NCI-H2171 treated with DMSO at 0.1 percent for 48 hours (cell line): ENCODE results near the gene ANAPC13.

Experiments used
- DNase-seq: peaks from one replicate; lab custom pipeline; 2025; lab: John Stamatoyannopoulos, UW

The ANAPC13 gene

DNA sequence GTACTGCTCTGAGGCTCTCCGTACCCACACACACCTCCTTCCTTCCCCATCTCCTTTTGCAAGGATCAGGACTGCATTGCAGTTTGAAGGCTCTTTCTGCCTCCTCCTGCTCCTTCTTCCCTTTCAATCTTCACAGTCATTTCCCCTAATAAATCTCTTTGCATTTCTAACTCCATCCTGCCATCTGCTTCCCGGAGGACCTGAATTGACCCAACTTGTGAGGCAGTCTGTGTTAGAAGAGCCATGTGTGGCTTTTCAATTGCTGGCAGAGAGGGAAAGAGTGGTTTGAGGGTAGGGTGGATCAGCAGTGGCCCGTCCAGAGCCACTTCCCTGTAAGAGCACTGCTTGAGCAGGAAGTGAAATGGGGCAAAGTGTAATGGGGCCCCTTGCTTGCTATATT lies 35.8 kb downstream of the ANAPC13 start:
- DNase-seq = no peak

GRCh38 chr3:134449277-134449676 lies 36.5 kb downstream of the ANAPC13 start:
- no peak for DNase-seq

GRCh38 chr3:134448664-134449063 lies 37.1 kb downstream of the ANAPC13 start:
- DNase-seq = no peak

DNA sequence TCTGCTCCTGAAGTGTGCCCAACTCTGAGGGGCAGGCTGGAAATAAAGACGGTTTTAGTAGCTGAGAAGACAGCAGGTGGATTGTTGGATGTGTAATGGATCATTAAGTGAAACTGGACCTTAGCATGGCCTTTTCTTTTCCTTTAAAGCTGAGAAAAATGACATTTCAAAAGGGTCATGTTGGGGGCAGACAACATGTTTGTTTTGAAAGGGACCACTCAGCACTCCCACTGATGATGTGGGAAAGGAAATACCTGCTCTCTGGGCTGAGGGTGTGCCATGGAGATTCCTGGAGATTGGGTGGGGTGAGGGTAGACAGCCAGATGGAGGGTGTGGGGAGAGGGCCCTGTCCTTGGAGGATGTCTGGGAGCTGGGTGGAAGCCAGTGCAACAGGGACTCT lies 38.4 kb downstream of the ANAPC13 start:
- no peak for DNase-seq

GRCh38 chr3:134446800-134447199 lies 39.0 kb downstream of the ANAPC13 start:
- DNase-seq = no peak

GRCh38 chr3:134445636-134446035 lies 40.1 kb downstream of the ANAPC13 start:
- DNase-seq = peak; percentile 46

GRCh38 chr3:134445095-134445494 lies 40.7 kb downstream of the ANAPC13 start:
- DNase-seq = no peak

DNA sequence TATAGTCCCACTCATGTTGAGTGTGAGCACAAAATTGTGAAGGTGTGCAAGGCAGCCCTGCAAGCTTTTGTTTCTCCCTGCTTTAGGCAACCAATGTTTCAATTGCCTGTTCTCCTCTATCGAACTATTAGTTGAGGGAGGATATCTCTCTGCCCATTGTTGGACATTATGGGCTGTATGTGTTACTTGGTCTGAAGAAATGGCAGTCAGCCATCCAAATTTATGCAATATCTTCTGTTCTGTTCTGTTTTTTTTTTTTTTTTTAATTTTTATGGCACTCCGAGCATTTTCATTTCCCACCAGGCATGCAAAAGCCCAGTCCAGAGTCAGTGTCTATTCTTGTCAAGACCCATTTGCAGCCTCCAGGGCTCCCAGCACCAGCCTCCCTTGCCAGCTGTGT lies 44.0 kb downstream of the ANAPC13 start:
- DNase-seq = no peak

DNA sequence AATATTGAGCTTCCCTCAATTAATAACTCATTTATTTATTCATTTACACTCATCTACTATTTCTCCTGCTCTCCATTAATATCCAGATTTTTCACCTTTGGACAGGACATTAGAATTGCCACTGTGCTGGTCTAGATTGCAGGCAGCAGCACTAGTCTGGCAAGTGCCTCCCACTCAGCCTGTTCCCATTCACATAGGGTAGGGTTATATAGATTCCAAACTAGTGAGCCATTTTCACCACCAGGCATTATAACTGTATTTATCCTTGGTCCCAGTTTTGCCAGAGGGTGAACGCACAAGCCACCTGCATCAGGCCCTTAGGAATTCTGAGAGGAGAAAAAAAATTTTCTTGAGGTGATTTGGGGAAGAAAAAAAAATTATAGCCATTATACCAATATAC lies 44.5 kb downstream of the ANAPC13 start:
- DNase-seq = no peak

DNA sequence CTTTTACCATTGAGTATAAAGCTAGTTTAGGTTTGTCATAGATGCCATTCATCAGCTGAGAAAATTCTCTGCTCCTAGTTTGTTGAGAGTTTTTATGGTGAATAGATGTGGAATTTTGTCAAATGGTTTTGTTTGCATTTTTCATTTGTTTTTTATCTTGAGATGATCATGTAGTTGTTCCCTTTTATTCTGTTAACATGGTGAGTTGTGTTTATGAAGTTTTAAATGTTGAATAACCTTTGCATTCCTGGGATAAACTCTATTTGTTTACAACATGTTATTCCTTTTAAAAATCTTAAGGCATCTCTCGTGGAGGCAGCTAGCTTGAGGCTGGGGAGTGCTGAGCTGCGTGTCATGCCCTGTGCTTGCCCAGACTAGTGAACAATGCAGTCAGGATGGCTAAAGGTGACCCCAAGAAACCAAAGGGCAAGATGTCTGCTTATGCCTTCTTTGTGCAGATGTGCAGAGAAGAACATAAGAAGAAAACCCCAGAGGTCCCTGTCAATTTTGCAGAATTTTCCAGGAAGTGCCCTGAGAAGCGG lies 48.5 kb downstream of the ANAPC13 start:
- DNase-seq = no peak

DNA sequence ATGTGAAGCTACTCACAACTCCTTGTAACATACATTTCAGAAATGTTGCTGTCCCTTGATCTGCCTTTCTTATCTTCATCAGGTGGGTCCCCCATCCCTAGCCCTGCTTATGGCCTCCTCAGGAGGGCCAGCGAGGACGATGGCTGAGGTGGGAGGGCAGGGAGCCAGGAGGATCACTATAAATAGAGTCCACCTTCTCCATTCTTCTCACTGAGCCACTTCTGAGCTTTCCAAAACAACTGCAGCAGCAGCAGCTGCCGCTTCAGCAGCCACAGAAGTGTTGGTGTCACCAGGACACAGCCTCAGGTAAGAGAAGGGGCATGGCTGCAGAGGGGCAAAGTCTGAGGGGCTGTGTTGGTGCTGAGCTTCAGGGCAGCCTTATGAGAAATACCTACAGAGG lies 53.5 kb downstream of the ANAPC13 start:
- peak; percentile 40 for DNase-seq

GRCh38 chr3:134430950-134431445 lies 54.8 kb downstream of the ANAPC13 start:
- peak; percentile 98 for DNase-seq

DNA sequence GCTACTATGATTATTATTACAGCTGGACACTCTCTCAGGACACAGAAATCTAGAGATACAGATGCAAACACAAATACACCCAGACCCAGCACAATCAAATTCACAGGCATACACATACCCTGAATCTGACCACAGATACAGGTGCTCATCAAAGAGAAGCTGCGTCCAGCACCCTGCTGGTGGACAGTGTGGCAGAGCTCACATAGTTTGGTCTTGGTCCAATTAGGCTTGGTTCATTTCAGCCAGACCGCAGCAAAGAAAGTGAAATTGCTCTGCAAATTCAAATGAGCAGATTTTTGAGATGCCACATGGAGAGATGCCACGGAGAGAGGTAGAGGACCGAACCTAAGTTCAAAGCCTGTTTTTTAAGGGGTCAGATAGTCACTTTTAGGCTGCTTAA lies 55.6 kb downstream of the ANAPC13 start:
- DNase-seq = no peak

- no peak for DNase-seq
These were observed 57.4 kb downstream of the ANAPC13 start for GRCh38 chr3:134428401-134428800.
